Measurements from ENCODE around the gene BCLAF3. TPM values are rescaled to one million over a fixed set of nuclear protein-coding genes. Genes with fewer than 3 reads are reported as not detected.

BCLAF3 gene
- 21.1 and 21.5 TPM in 2 replicates for total RNA-seq
- total RNA-seq (2013) = 9.3 TPM
- polyA plus RNA-seq = 3.1 and 4.7 TPM in 2 replicates
- polyA minus RNA-seq = 3.2 and 3.7 TPM in 2 replicates

- Histone ChIP-seq H3K27me3 (replicated peaks in 1 of 4; ENCODE audit: control extremely low read depth in 1 of 4, control insufficient read depth in 3 of 4, insufficient read depth in 4 of 4, low read length in 3 of 4) (no peaks in the 10 kb centered on the region), H2AFZ (ENCODE audit: insufficient read depth, low read depth, low read length, poor library complexity, severe bottlenecking) (peak within 1 kb of the TSS; percentile 72), H3K4me3 (ENCODE audit: control extremely low read depth in 1 of 5, extremely low read depth in 1 of 5, insufficient read depth in 1 of 5, low read depth in 2 of 5, low read length in 4 of 5) (peak within 1 kb of the TSS; percentile 57 to 68 (median 62)), H3K4me1 (ENCODE audit: control insufficient read depth in 2 of 2, insufficient read depth in 2 of 2, low read length in 2 of 2) (peaks cover 6 to 11% of the 10 kb centered on the region in 2 donors), H3K27ac (ENCODE audit: low read length in 2 of 2) (peak within 1 kb of the TSS; percentile 71 to 73), H3K36me3 (replicated peaks in 1 of 2; ENCODE audit: control extremely low read depth in 1 of 2, control insufficient read depth in 1 of 2, extremely low read depth in 1 of 2, insufficient read depth in 2 of 2, low read length in 1 of 2) (no peaks in the 10 kb centered on the region), H3K9me3 (ENCODE audit: control extremely low read depth in 1 of 3, control insufficient read depth in 2 of 3, insufficient read depth in 1 of 3, low read length in 2 of 3) (no peaks in the 10 kb centered on the region), H4K20me1 (ENCODE audit: control insufficient read depth, insufficient read depth, low read length, poor library complexity, severe bottlenecking) (no peaks in the 10 kb centered on the region), H3K79me2 (ENCODE audit: control insufficient read depth, insufficient read depth, low read length) (peaks cover 17% of the 10 kb centered on the region), H3K4me2 (replicated peaks; ENCODE audit: low read depth, low read length, poor library complexity, severe bottlenecking) (peak within 1 kb of the TSS; percentile 75), H3K9ac (ENCODE audit: low read length) (peak within 1 kb of the TSS; percentile 70)
- intact Hi-C loops (cut with micrococcal nuclease) = loop anchor here (1.0 to 2.0 kb wide), 7 partner anchors 71 to 1006 kb away; partner anchors contain the start of genes EIF1AX and PHKA2
- DNase-seq (peak; percentile 90), ATAC-seq (ENCODE audit: low read depth) (peak; percentile 89)
- Mint-ChIP-seq H3K27ac (peak within 1 kb of the TSS; percentile 91), H3K4me3 (peak within 1 kb of the TSS; percentile 93), H3K27me3 (no peaks in the 10 kb centered on the region), H3K9me3 (ENCODE audit: insufficient read depth) (no peaks in the 10 kb centered on the region), H3K4me1 (peaks cover 20% of the 10 kb centered on the region)
- ChIA-PET CTCF (interaction anchor here (0.5 to 2.0 kb wide), 3 partner anchors 70 to 86 kb away, joined by 4 to 8 read pairs (median 5); no protein-coding TSS in a partner anchor), POLR2A (no interaction called here)
- under 1% methylated on average over 60 of the region's 103 CpGs for WGBS (ENCODE audit: insufficient coverage)
- TF ChIP-seq EZH2 (IDR thresholded peaks at IDR 0.05; ENCODE audit: borderline replicate concordance, insufficient read depth, low read depth, low read length, poor library complexity, severe bottlenecking) (no peak), CTCF (IDR thresholded peaks at IDR 0.05) (peak; percentile 65)
Measured at GRCh38 chrX:19990556-19991349, at the start of gene BCLAF3. BCLAF3 (minus strand) TSS chrX:19991061; CDS start chrX:19970264, 20,797 bp downstream.

DNA sequence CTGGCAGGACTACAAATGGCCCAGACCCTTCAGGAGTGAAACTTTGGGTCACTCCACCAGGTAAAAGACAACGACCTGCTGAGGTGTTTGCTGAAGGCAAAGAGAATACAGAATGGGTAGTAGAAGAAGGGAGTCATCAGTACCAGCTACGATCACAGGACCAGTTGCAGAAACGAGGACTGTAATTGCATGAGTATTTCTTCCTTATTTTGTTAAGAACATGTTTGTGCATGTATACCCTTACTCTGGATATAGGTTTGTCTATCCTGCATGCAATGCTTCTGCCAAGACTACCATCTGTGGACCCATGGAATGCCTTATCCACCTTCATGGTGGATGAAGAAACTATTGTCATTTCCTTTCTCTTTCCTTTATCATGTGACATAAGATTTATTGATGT is 48.1 kb upstream of the BCLAF3 start:
- DNase-seq (no peak), ATAC-seq (ENCODE audit: low read depth) (no peak)
- Mint-ChIP-seq H3K27me3 (no peaks in the 10 kb centered on the region), H3K27ac (no peak overlapping the region), H3K4me1 (peaks cover 1% of the 10 kb centered on the region), H3K4me3 (no peak overlapping the region), H3K9me3 (ENCODE audit: insufficient read depth) (no peaks in the 10 kb centered on the region)
- Histone ChIP-seq H3K4me1 (ENCODE audit: control insufficient read depth in 2 of 2, insufficient read depth in 2 of 2, low read length in 2 of 2) (no peaks in the 10 kb centered on the region), H3K27ac (ENCODE audit: low read length in 2 of 2) (no peak overlapping the region), H3K4me3 (ENCODE audit: control extremely low read depth in 1 of 5, extremely low read depth in 1 of 5, insufficient read depth in 1 of 5, low read depth in 2 of 5, low read length in 4 of 5) (no peak overlapping the region), H3K79me2 (ENCODE audit: control insufficient read depth, insufficient read depth, low read length) (no peaks in the 10 kb centered on the region), H4K20me1 (ENCODE audit: control insufficient read depth, insufficient read depth, low read length, poor library complexity, severe bottlenecking) (no peaks in the 10 kb centered on the region), H3K36me3 (replicated peaks in 1 of 2; ENCODE audit: control extremely low read depth in 1 of 2, control insufficient read depth in 1 of 2, extremely low read depth in 1 of 2, insufficient read depth in 2 of 2, low read length in 1 of 2) (no peaks in the 10 kb centered on the region), H3K27me3 (replicated peaks in 1 of 4; ENCODE audit: control extremely low read depth in 1 of 4, control insufficient read depth in 3 of 4, insufficient read depth in 4 of 4, low read length in 3 of 4) (no peaks in the 10 kb centered on the region), H3K9ac (ENCODE audit: low read length) (no peak overlapping the region), H3K9me3 (ENCODE audit: control extremely low read depth in 1 of 3, control insufficient read depth in 2 of 3, insufficient read depth in 1 of 3, low read length in 2 of 3) (no peaks in the 10 kb centered on the region), H2AFZ (ENCODE audit: insufficient read depth, low read depth, low read length, poor library complexity, severe bottlenecking) (no peak overlapping the region), H3K4me2 (replicated peaks; ENCODE audit: low read depth, low read length, poor library complexity, severe bottlenecking) (no peak overlapping the region)
- ChIA-PET POLR2A (no interaction called here), CTCF (no interaction called here)
- TF ChIP-seq EZH2 (IDR thresholded peaks at IDR 0.05; ENCODE audit: borderline replicate concordance, insufficient read depth, low read depth, low read length, poor library complexity, severe bottlenecking) (no peak), CTCF (IDR thresholded peaks at IDR 0.05) (no peak)
- intact Hi-C loops (cut with micrococcal nuclease) = no loop called here
- no CpG with 5 or more reads among the region's 3 CpGs for WGBS (ENCODE audit: insufficient coverage)
